HG02970 (cell line): ENCODE data around the gene ZDHHC14.

ENCODE experiments used
- ATAC-seq: cut with Tn5 transposase; IDR thresholded peaks from one replicate; pipeline ENCODE4 v1.9.1; 2021; ENCODE audit warnings: mild to moderate bottlenecking, moderate library complexity, moderate number of reproducible peaks; ENCODE audit not compliant: unreplicated experiment, low FRiP score

Gene ZDHHC14

DNA sequence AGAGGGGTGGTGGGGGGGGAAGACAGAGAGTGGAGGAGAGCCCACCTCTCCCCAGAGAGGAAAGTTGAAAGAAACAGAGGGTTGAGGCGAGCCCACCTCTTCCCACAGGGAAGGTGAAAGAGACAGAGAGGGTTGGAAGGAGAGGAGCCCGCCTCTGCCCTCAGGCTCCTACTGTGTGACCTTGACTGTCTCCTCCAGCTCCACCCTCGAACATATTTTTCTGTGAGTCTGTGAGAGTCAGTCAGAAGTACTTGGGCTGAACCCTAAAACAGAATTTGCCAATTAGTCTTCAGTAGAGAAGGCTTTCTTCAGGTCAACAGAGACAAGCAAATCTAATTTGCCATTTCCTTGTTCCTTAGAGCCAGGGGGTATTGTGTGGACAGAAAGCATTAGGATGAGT is 288.3 kb downstream of the ZDHHC14 start:
- ATAC-seq: no peak

DNA sequence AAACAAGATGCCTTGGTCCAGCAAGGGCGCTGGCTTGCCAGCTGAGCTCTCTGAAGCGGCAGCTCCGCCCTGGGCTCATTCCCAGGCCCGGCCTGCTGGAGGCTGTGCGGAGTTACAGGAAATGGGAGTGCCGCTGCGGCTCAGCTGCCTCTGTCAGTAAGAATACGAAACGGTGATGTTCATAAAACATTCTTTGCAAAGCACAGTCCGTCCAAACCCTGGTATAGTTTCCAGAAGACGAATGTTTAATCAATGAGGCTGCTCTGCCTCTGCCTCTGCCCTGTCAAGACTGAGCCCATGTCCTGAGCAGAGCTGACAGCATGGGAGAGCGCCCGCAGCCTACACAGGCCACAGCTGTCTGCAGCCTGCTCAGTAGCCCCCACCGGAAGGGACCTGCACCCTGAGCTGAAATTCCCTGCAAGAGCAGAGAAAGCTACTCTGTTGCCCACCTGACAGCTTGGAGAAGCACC is 288.8 kb downstream of the ZDHHC14 start:
- no peak for ATAC-seq

DNA sequence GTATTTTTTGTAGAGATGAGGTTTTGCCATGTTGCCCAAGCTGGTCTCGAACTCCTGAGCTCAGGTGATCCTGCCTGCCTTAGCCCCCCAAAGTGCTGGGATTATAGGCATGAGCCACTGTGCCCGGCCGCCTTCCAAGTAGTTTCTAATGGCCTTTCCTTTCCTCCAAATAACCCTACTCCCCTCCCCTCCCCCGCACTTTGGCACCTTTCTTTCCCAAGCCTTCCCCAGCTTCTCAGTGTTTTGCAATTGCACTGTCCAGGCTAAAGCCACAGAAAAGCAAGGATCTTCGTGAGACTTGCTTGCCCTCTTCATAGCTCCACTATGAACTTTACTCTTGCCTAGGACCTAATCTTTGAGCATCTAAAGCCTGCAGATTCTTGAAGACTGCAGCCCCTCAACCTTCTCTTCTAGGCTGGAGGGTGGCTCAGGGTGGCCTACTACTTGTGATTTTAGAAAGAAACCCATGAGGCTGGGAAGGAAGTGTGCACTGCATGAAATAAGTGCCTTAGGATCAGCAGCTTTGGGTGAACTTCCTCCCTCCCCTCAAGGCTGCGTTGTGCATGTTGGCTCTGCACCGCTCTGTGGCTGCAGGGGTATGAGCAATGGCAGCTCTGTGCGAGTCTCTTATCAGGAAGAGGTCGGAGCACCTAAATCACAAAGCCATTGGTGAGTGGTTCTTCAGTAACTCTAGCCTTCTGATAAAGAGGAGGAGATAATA is 289.6 kb downstream of the ZDHHC14 start:
- no peak for ATAC-seq

DNA sequence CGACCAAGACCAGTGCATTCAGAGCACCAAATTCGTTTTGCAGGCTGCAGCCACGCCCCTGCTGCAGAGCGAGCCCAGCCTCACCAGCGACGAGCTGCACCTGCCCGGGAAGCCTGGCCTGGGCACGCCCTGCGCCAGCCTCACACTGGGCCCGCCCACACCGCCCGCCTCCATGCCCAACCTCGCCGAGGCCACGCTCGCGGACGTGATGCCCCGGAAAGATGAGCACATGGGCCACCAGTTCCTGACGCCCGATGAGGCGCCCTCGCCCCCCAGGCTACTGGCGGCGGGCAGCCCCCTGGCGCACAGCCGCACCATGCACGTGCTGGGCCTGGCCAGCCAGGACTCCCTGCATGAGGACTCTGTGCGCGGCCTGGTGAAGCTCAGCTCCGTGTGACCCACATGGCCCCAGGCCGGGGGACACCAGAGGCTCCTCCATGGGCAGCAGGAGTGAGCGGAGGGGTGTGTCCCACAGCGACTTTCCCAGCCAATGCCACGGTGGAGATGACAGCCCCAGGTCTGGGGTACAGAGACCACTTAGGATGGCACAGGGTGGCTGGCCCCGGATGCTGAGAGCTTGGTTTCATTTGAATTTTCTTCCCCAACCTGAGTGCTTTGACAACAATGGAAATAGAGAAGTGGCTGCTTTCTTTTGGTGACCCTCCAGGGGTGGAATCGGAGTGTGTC is 291.9 kb downstream of the ZDHHC14 start:
- no peak for ATAC-seq

DNA sequence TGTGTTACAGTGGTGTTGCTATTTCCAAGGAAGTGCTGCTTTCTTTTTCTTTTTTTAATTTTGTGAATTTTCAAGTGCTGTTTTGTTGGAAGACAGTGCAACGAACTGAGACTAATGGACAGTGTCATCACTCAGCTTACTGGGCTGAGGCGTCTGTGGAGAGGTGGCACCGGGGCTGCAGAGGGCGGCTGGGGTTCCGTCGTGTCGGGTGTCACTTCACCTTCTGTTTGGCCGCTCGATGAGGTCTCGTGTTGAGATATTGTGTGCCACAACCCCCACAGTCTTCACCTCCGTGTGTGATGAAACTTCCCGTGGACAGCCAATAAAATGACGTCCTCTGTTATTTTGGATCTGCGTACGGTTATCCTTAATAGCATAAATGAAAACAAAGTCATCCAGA is 292.6 kb downstream of the ZDHHC14 start:
- no peak for ATAC-seq

DNA sequence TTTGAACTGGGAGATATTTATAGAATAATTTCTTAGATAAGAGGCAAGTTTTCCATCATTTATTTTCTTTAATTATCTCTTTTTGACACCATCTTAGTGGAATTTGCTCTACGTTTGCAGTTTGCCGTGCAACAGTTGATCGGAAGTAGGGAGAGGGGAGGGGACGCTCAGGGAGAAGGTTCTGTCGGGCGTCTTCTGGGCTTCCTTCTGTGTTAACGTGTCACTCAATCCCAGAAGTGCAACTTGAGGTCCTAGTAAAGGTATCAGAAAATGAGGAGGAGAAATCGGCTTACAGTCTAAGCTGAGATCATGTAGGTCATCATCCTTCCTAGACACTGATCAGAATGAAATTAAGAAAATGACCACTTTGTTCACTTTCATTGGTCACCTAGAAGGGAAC is 293.1 kb downstream of the ZDHHC14 start:
- ATAC-seq: no peak

DNA sequence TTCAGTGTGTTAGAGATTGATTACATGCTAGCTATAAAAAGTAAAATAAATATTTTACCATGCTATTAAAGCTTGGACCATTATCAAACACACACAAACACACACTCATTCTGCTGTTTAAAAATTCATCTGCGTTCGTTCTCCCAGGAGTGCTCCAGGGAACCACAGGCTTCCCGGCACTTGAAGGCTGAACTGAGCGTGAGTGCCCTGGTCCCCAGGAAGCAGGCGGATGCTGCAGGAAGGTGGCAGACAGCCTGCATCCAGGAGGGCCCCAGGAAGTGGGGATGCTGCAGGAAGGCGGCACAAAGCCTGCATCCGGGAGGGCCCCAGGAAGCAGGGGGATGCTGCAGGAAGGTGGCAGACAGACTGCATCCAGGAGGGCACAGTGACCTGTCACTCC is 294.8 kb downstream of the ZDHHC14 start:
- ATAC-seq: no peak

DNA sequence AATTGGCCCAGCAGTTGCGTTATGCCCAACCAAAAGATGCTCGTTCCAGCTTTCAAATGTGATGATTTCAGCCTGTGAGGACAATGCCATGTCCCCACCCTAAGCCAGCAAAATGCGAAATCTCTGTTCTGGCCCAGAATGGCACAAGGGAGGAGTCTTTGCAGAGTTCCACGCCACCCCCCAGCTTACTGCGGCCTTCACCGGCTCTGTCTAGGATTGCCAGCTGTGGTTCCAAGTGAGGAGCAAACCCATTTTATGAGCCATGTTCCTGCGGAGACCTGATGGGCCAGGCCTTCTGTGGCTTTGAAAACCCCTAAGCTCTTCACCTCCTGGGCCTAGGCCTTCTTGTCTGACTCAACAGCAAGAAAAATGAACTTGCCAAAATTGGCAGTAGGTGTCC is 295.3 kb downstream of the ZDHHC14 start:
- no peak for ATAC-seq

DNA sequence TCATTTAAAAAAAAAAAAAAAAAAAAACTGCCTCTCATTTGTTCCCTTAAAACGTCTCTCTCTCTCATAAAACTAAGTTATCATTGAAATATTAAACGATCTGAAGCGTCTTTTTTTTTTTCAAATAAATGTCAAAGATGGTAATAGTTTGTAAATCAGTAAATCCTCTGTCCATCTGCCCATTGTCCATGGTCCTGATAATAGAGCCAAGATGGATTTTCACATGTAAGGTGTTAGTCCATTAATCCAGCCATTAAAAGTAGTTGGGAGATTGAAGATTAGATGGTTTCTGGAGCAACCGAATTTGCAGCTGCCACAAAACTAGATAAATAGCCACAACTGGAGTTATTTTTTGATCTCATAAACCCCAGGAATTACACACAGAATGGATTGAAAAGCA is 296.2 kb downstream of the ZDHHC14 start:
- ATAC-seq: no peak

DNA sequence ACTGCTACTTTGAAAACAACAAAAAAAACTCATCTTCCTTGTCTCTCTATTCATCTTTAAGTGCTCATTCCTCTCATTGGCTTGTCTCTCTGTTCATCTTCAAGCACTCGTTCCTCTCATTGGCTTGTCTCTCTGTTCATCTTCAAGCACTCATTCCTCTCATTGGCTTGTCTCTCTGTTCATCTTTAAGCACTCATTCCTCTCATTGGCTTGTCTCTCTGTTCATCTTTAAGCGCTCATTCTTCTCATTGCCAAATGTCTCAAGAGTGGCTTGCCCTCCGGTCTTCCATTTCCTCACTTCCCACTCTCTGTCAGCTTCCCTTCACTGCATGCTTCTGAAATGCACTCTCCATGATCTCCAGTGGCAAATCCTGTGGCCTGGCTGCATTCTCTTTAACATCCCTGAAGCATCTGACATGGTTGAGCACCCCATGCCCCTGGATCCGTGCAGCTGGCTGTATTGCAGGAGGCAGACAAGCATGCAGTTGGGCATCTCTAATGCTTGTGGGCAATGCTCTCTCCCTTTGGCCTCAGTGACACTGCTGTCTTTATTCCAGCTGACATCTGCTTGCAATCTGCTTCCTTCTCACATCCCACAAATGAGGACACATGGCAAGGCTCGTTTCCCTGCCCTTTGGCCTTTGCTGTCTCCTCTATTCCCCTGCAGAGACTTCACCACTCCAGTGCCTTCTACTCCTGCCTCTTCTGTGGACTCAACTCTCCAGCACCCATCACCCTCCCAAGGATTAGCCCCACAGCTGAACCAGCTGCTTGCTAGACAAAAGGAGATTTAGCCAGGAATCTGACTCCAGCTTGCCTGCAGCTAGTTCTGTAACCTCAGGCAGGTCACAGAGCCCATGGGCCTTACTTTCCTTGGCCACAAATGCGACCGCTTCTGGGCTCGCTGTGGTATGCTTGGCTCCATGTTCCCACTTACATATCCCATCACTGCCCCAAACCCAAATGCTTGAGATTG is 298.9 kb downstream of the ZDHHC14 start:
- ATAC-seq: no peak

DNA sequence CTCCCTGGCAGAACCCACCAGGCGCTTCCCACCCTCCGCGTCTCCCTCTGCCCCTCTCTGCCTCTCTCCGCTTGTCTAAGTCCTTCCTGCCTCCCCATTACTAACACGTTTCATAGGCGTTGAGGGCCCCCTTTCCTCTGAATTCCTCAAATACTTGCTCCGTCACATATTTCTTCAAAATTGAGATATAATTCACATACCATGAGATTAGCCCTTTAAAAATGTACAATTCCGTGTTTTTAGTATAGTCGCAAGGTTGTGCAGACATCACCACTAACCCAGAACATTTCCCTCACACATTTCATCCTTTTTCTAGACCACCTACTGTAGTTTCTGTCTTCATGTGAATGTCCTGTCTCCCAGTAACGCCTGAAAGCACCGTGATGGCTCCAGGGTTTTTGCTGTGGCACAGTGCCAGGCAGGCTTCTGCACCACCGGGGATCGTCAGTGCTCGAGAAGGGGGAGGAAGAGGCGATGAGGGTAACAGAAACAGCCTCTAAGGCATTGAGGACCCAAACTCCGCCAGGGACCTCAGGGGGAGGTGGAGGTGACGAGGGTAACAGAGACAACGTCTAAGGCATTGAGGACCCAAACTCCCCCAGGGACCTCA is 300.2 kb downstream of the ZDHHC14 start:
- no peak for ATAC-seq

DNA sequence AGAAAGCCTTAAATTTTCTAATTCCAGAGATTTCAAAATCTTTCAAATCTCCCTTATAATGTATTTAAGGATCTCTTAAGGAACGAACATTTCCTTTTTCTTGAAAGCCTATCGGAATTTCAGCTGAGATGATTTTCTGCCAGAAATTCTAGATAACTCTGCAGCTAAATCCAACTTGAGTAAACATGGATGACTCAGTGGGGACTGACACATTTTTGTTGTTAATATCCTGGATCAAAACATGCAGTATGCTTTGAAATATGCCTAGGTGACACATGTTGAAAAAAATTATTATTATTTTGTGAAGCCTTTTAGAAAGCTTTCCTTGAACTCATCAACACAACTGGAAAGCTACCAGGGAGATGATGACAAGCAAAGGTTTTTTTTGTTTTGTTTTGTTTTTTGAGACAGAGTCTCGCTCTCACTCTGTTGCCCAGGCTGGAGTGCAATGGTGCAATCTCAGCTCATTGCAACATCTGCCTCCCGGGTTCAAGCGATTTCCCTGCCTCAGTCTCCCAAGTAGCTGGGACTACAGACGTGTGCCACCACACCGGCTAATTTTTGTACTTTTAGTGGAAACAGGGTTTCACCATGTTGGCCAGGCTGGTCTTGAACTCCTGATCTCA is 302.0 kb downstream of the ZDHHC14 start:
- no peak for ATAC-seq

DNA sequence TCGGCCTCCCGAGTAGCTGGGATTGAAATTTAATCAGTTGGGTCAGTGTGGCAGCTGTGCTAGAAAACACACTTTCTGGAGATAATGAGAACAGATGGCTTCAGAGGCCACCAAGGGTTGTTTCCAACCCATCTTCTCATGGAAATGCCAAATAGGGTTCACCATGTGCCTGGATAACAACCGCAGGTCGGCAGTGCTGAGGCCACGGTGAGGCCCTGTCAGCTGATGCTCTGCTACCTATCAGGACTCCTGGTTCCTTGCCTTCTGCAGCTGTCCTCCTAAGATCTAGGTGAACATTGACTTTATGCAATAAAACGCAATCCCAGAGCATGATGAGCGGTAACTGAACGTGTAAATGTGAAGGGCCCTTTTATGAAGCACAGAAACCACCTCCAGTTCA is 302.7 kb downstream of the ZDHHC14 start:
- ATAC-seq: no peak

DNA sequence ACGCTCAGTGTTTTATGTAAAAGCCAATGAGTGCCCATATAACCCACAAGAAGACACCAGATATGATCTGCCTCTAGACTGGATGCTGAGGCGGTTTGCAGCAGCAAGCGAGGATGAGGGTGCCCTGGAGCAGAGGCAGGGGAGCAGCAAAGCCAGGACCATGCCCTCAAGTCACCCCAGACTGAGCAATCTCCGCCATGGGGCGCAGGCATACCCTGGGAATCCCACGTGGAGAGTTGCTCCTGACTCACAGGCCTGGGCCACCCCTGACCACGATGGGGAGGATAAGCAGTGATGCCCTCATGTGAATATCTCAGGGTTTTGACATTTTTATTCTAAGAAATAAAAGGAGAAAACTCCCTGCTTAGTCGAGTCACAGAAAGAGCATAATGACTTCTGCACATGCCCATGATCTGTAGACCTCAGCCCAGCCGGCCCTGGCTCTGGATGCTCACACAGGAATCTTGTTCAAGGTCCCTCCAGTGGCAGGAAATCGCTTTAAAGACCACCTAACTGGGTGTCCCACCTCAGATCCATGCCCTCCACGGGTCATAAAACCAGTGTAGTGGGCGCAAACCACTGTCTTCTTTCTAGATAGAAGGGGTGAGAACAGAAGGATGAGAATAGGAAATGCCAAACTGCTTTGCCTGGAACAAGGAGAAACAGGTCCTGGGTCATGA is 303.8 kb downstream of the ZDHHC14 start:
- no peak for ATAC-seq

DNA sequence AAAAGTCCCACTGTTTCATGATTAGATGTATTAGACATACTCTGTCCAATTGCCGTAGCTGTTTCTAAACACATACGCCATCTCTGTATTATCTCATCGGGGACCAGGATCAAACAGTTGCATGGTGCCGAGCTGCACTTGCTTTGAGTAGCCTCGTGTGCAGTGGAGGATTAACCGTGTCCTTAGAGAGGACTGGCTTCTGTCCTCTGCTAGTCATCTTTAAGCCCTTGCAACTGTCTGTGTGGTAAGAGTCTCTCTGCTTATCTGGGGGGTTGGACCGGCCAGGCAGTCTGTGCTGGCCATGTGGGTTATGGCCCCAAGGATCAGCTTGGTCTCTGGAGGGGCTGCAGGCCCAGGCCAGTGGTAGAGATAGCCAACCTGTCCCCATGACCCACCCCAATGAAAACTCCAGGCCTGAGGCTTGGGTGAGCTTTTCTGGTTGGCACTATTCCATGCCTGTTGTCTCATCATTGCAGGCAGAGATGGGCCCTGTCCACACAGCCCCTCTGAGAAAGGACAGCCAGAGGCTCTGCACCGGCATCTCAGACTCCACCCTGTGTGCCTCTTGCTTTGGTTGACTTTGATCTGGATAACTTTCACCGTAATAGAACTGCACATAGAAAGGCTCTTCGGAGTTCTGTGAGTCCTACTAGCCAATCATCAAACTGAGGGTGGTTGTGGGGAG is 304.7 kb downstream of the ZDHHC14 start:
- ATAC-seq: no peak

DNA sequence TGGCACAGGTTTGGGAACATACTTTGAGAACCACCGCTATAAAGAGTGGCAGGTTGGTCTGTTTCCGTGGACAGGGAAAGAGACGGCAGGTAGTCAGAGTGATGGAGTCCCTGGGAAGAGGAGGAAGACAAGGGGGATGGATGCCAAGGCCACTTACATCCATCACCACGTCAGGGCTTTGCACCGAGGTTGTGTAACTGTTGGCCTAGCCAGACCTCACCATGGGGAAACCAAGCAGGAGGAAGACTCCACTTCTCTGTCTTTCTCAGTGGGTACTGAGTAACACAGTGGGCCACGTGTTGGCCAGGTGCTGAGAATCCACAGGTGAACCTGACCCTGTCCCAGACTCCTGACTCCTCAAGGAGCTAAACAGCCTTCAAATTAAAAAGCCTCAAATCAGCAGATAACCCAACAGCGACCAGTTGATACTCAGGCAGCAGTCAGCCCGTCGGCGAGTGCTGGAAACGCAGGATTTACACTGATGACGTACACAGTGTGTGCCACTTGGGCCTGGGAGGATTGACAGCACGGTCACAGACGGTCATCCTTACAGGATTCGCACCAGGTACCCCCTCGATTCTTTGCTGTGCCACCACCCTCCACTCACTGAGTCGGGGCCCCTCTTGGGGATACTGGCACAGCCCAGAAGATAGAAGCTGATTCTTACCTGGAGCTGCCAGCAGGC is 307.4 kb downstream of the ZDHHC14 start:
- no peak for ATAC-seq

DNA sequence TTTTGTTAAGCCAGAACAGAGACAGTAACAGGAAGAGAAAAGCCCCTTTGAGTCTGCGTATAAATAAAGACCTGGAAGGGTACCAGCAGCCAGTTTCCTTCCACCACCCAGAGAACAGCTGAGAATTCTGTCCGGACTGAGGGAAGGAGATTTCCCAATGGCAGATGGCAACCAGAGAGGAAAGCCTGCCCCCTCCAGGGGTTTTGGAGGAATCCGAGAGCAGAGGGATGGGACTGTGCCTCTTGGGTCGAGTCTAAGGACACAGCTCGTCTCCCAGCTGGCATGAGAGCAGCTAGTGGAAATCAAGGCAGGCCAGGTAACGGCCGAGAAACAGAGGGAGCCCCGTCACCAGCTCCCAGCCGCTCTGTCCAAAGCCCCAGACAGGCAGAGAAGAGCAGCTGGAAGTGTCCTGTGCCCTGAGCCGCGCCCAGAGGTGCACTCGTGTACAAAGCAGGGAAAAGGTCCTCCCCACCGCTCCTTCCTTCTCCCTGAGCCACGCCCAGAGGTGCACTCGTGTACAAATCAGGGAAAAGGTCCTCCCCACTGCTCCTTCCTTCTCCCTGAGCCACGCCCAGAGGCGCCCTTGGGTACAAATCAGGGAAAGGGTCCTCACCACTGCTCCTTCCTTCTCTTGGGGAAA is 308.1 kb downstream of the ZDHHC14 start:
- ATAC-seq: no peak

DNA sequence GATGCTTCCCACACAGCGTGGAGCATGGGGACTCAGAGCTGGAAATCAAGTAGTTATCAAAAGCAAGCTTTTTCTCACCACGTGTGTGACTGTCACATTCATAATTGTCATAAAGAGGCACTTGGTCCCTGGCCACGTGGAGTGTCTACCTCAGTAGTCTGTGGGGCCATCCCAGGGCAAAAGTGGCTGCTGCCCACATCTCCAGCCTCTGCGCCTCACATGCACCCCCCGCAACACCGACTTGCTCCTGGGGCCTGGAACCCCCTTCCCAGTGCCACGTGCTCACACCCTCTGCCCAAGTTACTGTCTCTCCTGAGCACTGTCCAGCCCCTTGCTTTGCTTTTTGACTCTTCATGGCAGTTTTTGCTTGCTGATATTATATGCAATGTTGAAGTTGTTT is 308.9 kb downstream of the ZDHHC14 start:
- no peak for ATAC-seq
